ENCODE results near the gene HMGB2.

Gene HMGB2

GRCh38 chr4:173343832-173344397 lies 9.8 kb upstream of the HMGB2 start:
- Histone ChIP-seq H3K27ac (ENCODE audit: low read depth, low read length) (no peak overlapping the region), H3K4me3 (ENCODE audit: low read length) (no peak overlapping the region), H3K4me1 (ENCODE audit: control insufficient read depth, low read length) (peaks cover 27% of the 10 kb centered on the region), H4K20me1 (ENCODE audit: control insufficient read depth, insufficient read depth, low read depth, low read length) (no peaks in the 10 kb centered on the region), H3F3A (ENCODE audit: control insufficient read depth, insufficient read depth) (no peaks in the 10 kb centered on the region), H3K9me2 (replicated peaks; ENCODE audit: control insufficient read depth, low read length) (no peaks in the 10 kb centered on the region), H3K9me3 (ENCODE audit: control insufficient read depth, insufficient read depth, low read length) (no peaks in the 10 kb centered on the region), H3K27me3 (ENCODE audit: control insufficient read depth, low read length) (no peaks in the 10 kb centered on the region), H3K36me3 (ENCODE audit: control insufficient read depth, low read length) (no peaks in the 10 kb centered on the region), H3K79me2 (ENCODE audit: control insufficient read depth, low read length) (peaks cover 4% of the 10 kb centered on the region; the same call in 1 of the 2 replicates), H3K4me2 (ENCODE audit: low read length) (no peak overlapping the region)
- TF ChIP-seq CTCF (IDR thresholded peaks at IDR 0.05; ENCODE audit: low read depth, low read length, poor library complexity, severe bottlenecking) (no peak), EZH2phosphoT487 (IDR thresholded peaks at IDR 0.05; ENCODE audit: borderline replicate concordance, low read length) (no peak)

GRCh38 chr4:173337463-173337862 lies 3.3 kb upstream of the HMGB2 start:
- no peak overlapping the region for H3K27ac ChIP-seq (ENCODE audit: low read depth, low read length)
- H3F3A ChIP-seq (ENCODE audit: control insufficient read depth, insufficient read depth): peaks cover 15% of the 10 kb centered on the region
- peaks cover 3% of the 10 kb centered on the region for H4K20me1 ChIP-seq (ENCODE audit: control insufficient read depth, insufficient read depth, low read depth, low read length)
- no peak overlapping the region for H3K4me2 ChIP-seq (ENCODE audit: low read length)
- no peaks in the 10 kb centered on the region for H3K9me2 ChIP-seq (replicated peaks; ENCODE audit: control insufficient read depth, low read length)
- H3K36me3 ChIP-seq (ENCODE audit: control insufficient read depth, low read length): peaks cover 21% of the 10 kb centered on the region
- H3K4me1 ChIP-seq (ENCODE audit: control insufficient read depth, low read length): peaks cover 42% of the 10 kb centered on the region
- no peaks in the 10 kb centered on the region for H3K27me3 ChIP-seq (ENCODE audit: control insufficient read depth, low read length)
- TF ChIP-seq CTCF (IDR thresholded peaks at IDR 0.05; ENCODE audit: low read depth, low read length, poor library complexity, severe bottlenecking) (no peak), EZH2phosphoT487 (IDR thresholded peaks at IDR 0.05; ENCODE audit: borderline replicate concordance, low read length) (no peak)
- no peak overlapping the region for H3K4me3 ChIP-seq (ENCODE audit: low read length)
- peaks cover 60% of the 10 kb centered on the region for H3K79me2 ChIP-seq (ENCODE audit: control insufficient read depth, low read length)
- no peaks in the 10 kb centered on the region for H3K9me3 ChIP-seq (ENCODE audit: control insufficient read depth, insufficient read depth, low read length)

- peaks cover 43% of the 10 kb centered on the region for H3K36me3 ChIP-seq (ENCODE audit: control insufficient read depth, low read length)
- no peaks in the 10 kb centered on the region for H3K27me3 ChIP-seq (ENCODE audit: control insufficient read depth, low read length)
- TF ChIP-seq CTCF (IDR thresholded peaks at IDR 0.05; ENCODE audit: low read depth, low read length, poor library complexity, severe bottlenecking): no peak
- no peak for TF ChIP-seq EZH2phosphoT487 (IDR thresholded peaks at IDR 0.05; ENCODE audit: borderline replicate concordance, low read length)
- peak overlapping the region; percentile 68 for H3K4me2 ChIP-seq (ENCODE audit: low read length)
- H3F3A ChIP-seq (ENCODE audit: control insufficient read depth, insufficient read depth): peaks cover 38% of the 10 kb centered on the region
- peaks cover 48% of the 10 kb centered on the region for H3K4me1 ChIP-seq (ENCODE audit: control insufficient read depth, low read length)
- H3K27ac ChIP-seq (ENCODE audit: low read depth, low read length): peak overlapping the region; percentile 96
- peaks cover 73% of the 10 kb centered on the region for H3K79me2 ChIP-seq (ENCODE audit: control insufficient read depth, low read length)
- H3K4me3 ChIP-seq (ENCODE audit: low read length): peak overlapping the region; percentile 99
- H4K20me1 ChIP-seq (ENCODE audit: control insufficient read depth, insufficient read depth, low read depth, low read length): peaks cover 16% of the 10 kb centered on the region
- no peaks in the 10 kb centered on the region for H3K9me3 ChIP-seq (ENCODE audit: control insufficient read depth, insufficient read depth, low read length)
- no peaks in the 10 kb centered on the region for H3K9me2 ChIP-seq (replicated peaks; ENCODE audit: control insufficient read depth, low read length)
These were observed 964 bp upstream of the HMGB2 start for GRCh38 chr4:173334891-173335752.
